Osteocyte (in vitro differentiated cells): Measurements from ENCODE around the gene FABP1. TPM values are rescaled to one million over a fixed set of nuclear protein-coding genes. Genes with fewer than 3 reads are reported as not detected.
A peak's percentile ranks its signal among the peaks of the same experiment; 100 is the strongest.

Source experiments
- DNase-seq: peaks from one replicate; pipeline ENCODE4 v3.0.0; 2021; ENCODE audit warnings: mixed read lengths; ENCODE audit not compliant: unreplicated experiment; ENCODE audit errors: extremely low spot score
- H3K27ac Mint-ChIP-seq: one replicate; pipeline ENCODE4 v1.8.0; 2021; ENCODE audit warnings: mild to moderate bottlenecking, mixed read lengths; ENCODE audit not compliant: unreplicated experiment
- H3K27me3 Mint-ChIP-seq: one replicate; pipeline ENCODE4 v1.8.0; 2021; ENCODE audit warnings: mixed read lengths; ENCODE audit not compliant: unreplicated experiment
- H3K36me3 Mint-ChIP-seq: one replicate; pipeline ENCODE4 v1.8.0; 2021; ENCODE audit warnings: mixed read lengths; ENCODE audit not compliant: unreplicated experiment
- H3K4me1 Mint-ChIP-seq: one replicate; pipeline ENCODE4 v1.8.0; 2021; ENCODE audit warnings: mixed read lengths; ENCODE audit not compliant: unreplicated experiment
- H3K4me3 Mint-ChIP-seq: one replicate; pipeline ENCODE4 v1.8.0; 2021; ENCODE audit warnings: mild to moderate bottlenecking, moderate library complexity, mixed read lengths; ENCODE audit not compliant: unreplicated experiment
- H3K9me3 Mint-ChIP-seq: one replicate; pipeline ENCODE4 v1.8.0; 2021; ENCODE audit warnings: mixed read lengths; ENCODE audit not compliant: unreplicated experiment
- total RNA-seq: library from RNA; stranded (reverse); gene quantifications from 2 replicates; pipeline ENCODE4 v1.2.1, GENCODE V29; 2021
- TF ChIP-seq, protein P1 (sequence below): fragments of 200-600 bp; sonication (generic); IDR thresholded peaks from 2 replicates; pipeline ENCODE4 v1.5.0; 2021; ENCODE audit warnings: antibody characterized with exemption, mild to moderate bottlenecking, moderate library complexity

FABP1 gene
- total RNA-seq, 1 donor from 2014 or later = not detected

DNA sequence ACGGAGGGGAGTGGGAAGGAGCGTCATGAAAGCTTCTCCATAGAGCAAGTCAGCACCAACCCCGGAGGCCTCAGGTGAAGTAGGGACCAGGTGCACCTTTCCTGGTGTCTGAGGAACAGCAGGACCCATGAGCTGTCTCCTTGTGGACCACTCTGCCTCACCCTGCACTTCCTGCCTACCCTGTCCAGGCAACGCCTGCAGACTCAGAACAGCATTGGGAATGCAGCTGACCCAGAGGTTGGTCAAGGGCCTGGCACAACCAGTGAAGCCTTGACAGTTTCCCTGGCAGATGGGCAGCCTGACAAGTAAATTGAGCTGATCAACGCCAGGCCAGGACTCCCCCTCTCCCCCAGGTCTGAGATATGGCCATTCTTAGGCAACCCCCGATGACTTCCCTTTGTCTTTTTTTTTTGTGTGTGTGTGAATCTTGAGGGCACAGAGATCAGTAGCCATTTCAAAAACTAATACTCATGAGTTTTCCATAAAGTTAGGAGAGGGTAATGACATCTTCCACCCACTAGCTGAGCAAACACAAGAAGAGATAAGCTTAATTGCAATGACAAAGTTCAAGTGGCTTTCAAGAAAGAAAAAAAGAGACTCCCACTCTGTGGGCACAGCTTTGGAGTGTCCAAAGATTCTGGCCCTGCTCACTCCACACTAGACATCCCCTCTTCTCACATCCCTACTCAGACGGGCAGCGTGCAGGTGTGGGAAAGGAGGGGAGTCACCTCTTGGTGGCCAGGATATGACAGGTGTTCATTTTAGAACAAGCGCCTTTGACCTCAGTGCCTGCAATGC is 3.5 kb upstream of the FABP1 start:
- DNase-seq = peak; percentile 63
- Mint-ChIP-seq H3K4me3 (no peak overlapping the region), H3K4me1 (no peaks in the 10 kb centered on the region), H3K9me3 (no peaks in the 10 kb centered on the region), H3K36me3 (no peaks in the 10 kb centered on the region), H3K27me3 (peaks cover 14% of the 10 kb centered on the region), H3K27ac (no peak overlapping the region)
- TF ChIP-seq, protein P1, sequence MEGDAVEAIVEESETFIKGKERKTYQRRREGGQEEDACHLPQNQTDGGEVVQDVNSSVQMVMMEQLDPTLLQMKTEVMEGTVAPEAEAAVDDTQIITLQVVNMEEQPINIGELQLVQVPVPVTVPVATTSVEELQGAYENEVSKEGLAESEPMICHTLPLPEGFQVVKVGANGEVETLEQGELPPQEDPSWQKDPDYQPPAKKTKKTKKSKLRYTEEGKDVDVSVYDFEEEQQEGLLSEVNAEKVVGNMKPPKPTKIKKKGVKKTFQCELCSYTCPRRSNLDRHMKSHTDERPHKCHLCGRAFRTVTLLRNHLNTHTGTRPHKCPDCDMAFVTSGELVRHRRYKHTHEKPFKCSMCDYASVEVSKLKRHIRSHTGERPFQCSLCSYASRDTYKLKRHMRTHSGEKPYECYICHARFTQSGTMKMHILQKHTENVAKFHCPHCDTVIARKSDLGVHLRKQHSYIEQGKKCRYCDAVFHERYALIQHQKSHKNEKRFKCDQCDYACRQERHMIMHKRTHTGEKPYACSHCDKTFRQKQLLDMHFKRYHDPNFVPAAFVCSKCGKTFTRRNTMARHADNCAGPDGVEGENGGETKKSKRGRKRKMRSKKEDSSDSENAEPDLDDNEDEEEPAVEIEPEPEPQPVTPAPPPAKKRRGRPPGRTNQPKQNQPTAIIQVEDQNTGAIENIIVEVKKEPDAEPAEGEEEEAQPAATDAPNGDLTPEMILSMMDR = no peak

DNA sequence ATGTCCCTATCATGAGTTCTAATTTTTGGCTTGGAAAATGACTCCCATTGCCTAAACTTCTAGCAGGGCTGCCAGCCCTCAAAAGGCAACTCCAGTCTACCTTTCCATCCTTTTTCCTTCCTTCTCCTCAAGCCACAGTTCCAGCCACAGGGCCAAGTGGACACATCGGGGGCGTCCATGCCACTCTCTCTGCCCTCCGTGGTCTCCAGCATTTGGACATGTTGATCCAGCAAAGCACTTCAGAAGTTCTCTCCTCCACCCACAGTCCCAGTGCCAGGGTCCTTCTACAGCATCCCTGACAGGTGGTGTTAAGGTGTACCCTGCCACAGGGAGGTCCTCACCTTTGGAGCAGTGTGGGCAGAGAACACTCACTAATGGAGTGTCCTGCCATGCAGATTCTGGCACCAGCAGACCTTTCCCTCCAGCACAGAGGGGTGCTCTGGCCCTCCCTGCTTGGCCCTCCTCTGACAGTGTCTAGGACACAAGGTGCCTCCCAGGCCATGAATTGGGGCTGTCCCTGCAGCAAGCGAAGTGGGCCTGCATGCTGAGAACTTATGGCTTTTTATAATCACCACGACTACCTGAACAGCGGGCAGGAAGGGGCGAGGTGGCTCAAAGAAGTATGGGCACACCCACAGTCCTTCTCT is 1.6 kb upstream of the FABP1 start:
- Mint-ChIP-seq H3K27ac (no peak overlapping the region), H3K27me3 (peaks cover 15% of the 10 kb centered on the region), H3K9me3 (no peaks in the 10 kb centered on the region)

DNA sequence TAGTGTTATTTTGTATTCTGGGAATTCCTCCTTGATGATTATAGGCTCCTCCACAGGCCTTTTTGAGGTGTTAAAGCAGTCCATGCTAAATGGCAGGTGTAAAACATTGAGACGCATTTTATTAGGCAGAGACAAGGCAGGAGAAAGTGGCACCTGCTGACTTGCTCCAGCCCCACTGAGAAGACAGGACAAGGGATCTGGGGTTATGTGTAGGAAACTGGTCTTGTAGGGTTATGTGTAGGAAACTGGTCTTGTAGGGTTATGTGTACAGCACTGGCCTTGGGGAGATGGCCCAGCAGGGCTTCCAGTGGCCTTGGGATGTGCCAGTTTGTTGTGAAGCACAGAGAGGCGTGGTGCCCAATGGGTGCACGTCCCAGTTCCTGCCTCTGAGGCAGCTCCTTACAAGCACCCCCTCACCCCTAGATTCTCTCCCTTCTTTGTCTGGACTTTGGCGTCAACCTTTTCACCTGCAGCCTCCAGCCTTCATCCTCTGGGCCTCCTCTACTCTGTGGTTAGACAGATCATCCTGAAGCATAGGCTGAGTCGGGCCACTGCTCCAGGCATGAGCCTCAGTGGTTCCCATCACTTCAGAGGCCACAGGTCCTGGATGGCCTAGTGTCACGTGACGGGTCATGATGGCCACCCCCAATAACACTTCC is 921 bp upstream of the FABP1 start:
- no peak overlapping the region for H3K27ac Mint-ChIP-seq
- no peaks in the 10 kb centered on the region for H3K4me1 Mint-ChIP-seq
- TF ChIP-seq, protein P1 = no peak

More for the DNA sequence above, 1.6 kb upstream of the FABP1 start:
- DNase-seq = peak; percentile 54
- no peaks in the 10 kb centered on the region for H3K36me3 Mint-ChIP-seq
- TF ChIP-seq, protein P1 = no peak
- no peak overlapping the region for H3K4me3 Mint-ChIP-seq
- no peaks in the 10 kb centered on the region for H3K4me1 Mint-ChIP-seq

DNA sequence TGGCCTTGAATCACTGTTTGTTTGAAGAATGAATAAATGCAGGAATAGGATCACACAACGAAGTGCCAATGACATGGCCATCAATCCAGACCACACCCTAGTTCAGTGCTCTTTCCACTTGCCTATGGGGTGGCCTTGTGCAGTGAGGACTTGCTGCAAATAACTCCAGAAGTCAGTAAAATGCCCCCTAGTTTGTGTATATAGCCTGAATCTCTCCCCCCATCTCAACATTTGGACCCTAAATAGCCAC is 299 bp downstream of the FABP1 start:
- Mint-ChIP-seq H3K27ac (no peak overlapping the region), H3K27me3 (peaks cover 13% of the 10 kb centered on the region), H3K4me1 (no peaks in the 10 kb centered on the region), H3K36me3 (no peaks in the 10 kb centered on the region), H3K9me3 (no peaks in the 10 kb centered on the region), H3K4me3 (no peak overlapping the region)
- DNase-seq = no peak
- TF ChIP-seq, protein P1 = no peak

More for the DNA sequence above, 921 bp upstream of the FABP1 start:
- peaks cover 11% of the 10 kb centered on the region for H3K27me3 Mint-ChIP-seq
- H3K9me3 Mint-ChIP-seq = no peaks in the 10 kb centered on the region
- no peaks in the 10 kb centered on the region for H3K36me3 Mint-ChIP-seq
- peak; percentile 63 for DNase-seq
- no peak overlapping the region for H3K4me3 Mint-ChIP-seq
